Astrocyte (in vitro differentiated cells and primary cell): Measurements from ENCODE around the gene ACAA1. TPM values are rescaled to one million over a fixed set of nuclear protein-coding genes. Genes with fewer than 3 reads are reported as not detected.
"Not testable (repeated sequence)": the region's sequence is repeated elsewhere in the genome, so short reads cannot be mapped to it uniquely, and the experiment has no call there.

ENCODE experiments used
- DNase-seq: peaks from one replicate; pipeline ENCODE4 v3.0.0-alpha.2; 2010; ENCODE audit warnings: low read depth
- FAIRE-seq: peaks from 2 replicates; lab custom pipeline; 2011; peaks lifted over from hg19 to GRCh38; lab: Jason Lieb, UNC
- H2AFZ ChIP-seq: 2 replicates; pipeline ENCODE4 v1.6.0; 2012; ENCODE audit warnings: low read depth, low read length, inconsistent platforms
- H3K27ac ChIP-seq: 2 replicates; pipeline ENCODE4 v1.5.1; 2011; ENCODE audit warnings: low read depth, low read length, inconsistent platforms
- H3K27me3 ChIP-seq: 2 replicates; pipeline ENCODE4 v1.6.0; 2011; ENCODE audit warnings: low read length, inconsistent platforms; ENCODE audit not compliant: insufficient read depth
- H3K36me3 ChIP-seq: 2 replicates; pipeline ENCODE4 v1.5.1; 2011; ENCODE audit warnings: low read length, inconsistent platforms; ENCODE audit not compliant: insufficient read depth
- H3K4me1 ChIP-seq: 2 replicates; pipeline ENCODE4 v1.5.1; 2011; ENCODE audit warnings: low read length, inconsistent platforms; ENCODE audit not compliant: insufficient read depth
- H3K4me2 ChIP-seq: 2 replicates; pipeline ENCODE4 v1.6.0; 2012; ENCODE audit warnings: low read length, inconsistent platforms
- H3K4me3 ChIP-seq: 2 replicates; pipeline ENCODE4 v1.5.1; 2011; ENCODE audit warnings: low read depth, mild to moderate bottlenecking, low read length, inconsistent platforms; ENCODE audit not compliant: insufficient read depth
- H3K79me2 ChIP-seq: 2 replicates; pipeline ENCODE4 v1.6.0; 2012; ENCODE audit warnings: mild to moderate bottlenecking, low read length, inconsistent platforms; ENCODE audit not compliant: insufficient read depth
- H3K9ac ChIP-seq: 2 replicates; pipeline ENCODE4 v1.6.0; 2012; ENCODE audit warnings: mild to moderate bottlenecking, low read length, inconsistent platforms
- H3K9me3 ChIP-seq: 2 replicates; pipeline ENCODE4 v1.5.1; 2012; ENCODE audit warnings: low read depth, mild to moderate bottlenecking, low read length, inconsistent platforms; ENCODE audit not compliant: insufficient read depth
- H4K20me1 ChIP-seq: 2 replicates; pipeline ENCODE4 v1.6.0; 2012; ENCODE audit warnings: low read length, inconsistent platforms; ENCODE audit not compliant: insufficient read depth
- H3K27ac Mint-ChIP-seq: one replicate; pipeline ENCODE4 v1.8.0; 2021; ENCODE audit warnings: mild to moderate bottlenecking, mixed read lengths; ENCODE audit not compliant: unreplicated experiment
- H3K27me3 Mint-ChIP-seq: one replicate; pipeline ENCODE4 v1.8.0; 2021; ENCODE audit warnings: low read depth, mixed read lengths; ENCODE audit not compliant: unreplicated experiment
- H3K36me3 Mint-ChIP-seq: one replicate; pipeline ENCODE4 v1.8.0; 2021; ENCODE audit warnings: low read depth, mixed read lengths; ENCODE audit not compliant: unreplicated experiment
- H3K4me1 Mint-ChIP-seq: one replicate; pipeline ENCODE4 v1.8.0; 2021; ENCODE audit warnings: low read depth, mixed read lengths; ENCODE audit not compliant: unreplicated experiment
- H3K4me3 Mint-ChIP-seq: one replicate; pipeline ENCODE4 v1.8.0; 2021; ENCODE audit warnings: mild to moderate bottlenecking, moderate library complexity, mixed read lengths; ENCODE audit not compliant: unreplicated experiment
- H3K9me3 Mint-ChIP-seq: one replicate; pipeline ENCODE4 v1.8.0; 2021; ENCODE audit warnings: mild to moderate bottlenecking, mixed read lengths; ENCODE audit not compliant: unreplicated experiment
- total RNA-seq: library from RNA; stranded (reverse); gene quantifications from 2 replicates; pipeline ENCODE4 v1.2.1, GENCODE V29; 2021

Gene ACAA1
- total RNA-seq, 1 donor from 2014 or later = 69.4 TPM

DNA sequence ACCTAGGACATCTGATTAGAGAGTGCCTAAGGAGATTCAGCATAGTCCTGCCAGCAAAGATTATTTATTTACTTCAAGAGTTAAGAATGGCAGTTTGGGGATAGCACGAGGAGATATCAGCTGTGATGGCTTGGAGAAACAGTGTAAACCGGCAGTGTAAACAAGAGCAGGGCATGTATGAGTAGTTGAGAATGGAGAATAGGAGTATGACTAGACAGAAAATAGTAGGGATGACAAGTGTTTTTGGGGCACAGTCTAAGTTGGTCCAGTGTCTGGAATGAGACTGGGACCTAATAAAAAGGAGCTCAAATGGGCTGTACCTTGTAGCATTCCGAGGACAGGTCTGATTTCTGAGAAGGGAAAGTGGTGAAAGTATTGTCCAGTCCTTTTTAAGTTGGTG is 59.9 kb downstream of the ACAA1 start:
- not testable (repeated sequence) for H3K36me3 Mint-ChIP-seq, H3K27ac Mint-ChIP-seq, FAIRE-seq

More for the DNA sequence above, 59.9 kb downstream of the ACAA1 start:
- H3K4me1 ChIP-seq, H2AFZ ChIP-seq, H3K4me3 ChIP-seq, H3K27ac ChIP-seq, H3K36me3 ChIP-seq, H3K79me2 ChIP-seq, H3K4me2 ChIP-seq, H3K9me3 Mint-ChIP-seq, H3K4me1 Mint-ChIP-seq, H4K20me1 ChIP-seq, H3K4me3 Mint-ChIP-seq, DNase-seq, H3K27me3 ChIP-seq, H3K9ac ChIP-seq, H3K9me3 ChIP-seq: not testable (repeated sequence)
- H3K27me3 Mint-ChIP-seq = peaks cover 16% of the 10 kb centered on the region

Other genes starting within 250 kb of the ACAA1 start
- 1.0 and 1.5 TPM in 2 replicates for gene VILL, start 146.3 kb downstream of the ACAA1 start, total RNA-seq
- gene PLCD1, start 107.5 kb downstream of the ACAA1 start, total RNA-seq = 15.8 and 16.7 TPM in 2 replicates
- 0.19 and 0.54 TPM in 2 replicates for gene DLEC1, start 97.9 kb downstream of the ACAA1 start, total RNA-seq
- gene MYD88, start 1.5 kb upstream of the ACAA1 start, total RNA-seq = 50.6 and 55.8 TPM in 2 replicates
- gene OXSR1, start 28.4 kb upstream of the ACAA1 start, total RNA-seq = 78.2 and 83.1 TPM in 2 replicates
- gene SLC22A13, start 128.7 kb upstream of the ACAA1 start, total RNA-seq = 0.72 and 1.8 TPM in 2 replicates
- 0.45 and 0.84 TPM in 2 replicates for gene SLC22A14, start 145.2 kb upstream of the ACAA1 start, total RNA-seq
- 1.4 and 2.3 TPM in 2 replicates for gene XYLB, start 209.7 kb upstream of the ACAA1 start, total RNA-seq